SK-N-SH treated with all-trans-retinoic acid at 6 μM for 48 hours (cell line): ENCODE results near the gene ZNF646.

Source experiments
- ATAC-seq: fragments of 200-7000 bp; cut with Tn5 transposase; 3 replicates; pipeline ENCODE4 v1.9.1; 2020; ENCODE audit warnings: mild to moderate bottlenecking, moderate library complexity
- BACH2 ChIP-seq: fragments of 250-450 bp; sonication (Bioruptor Pico); IDR thresholded peaks from 2 replicates; pipeline ENCODE4 v1.9.0; 2021; ENCODE audit warnings: mild to moderate bottlenecking, borderline replicate concordance
- CREB5 ChIP-seq: fragments of 250-450 bp; sonication (Bioruptor Pico); IDR thresholded peaks from 2 replicates; pipeline ENCODE4 v1.5.1; 2020; ENCODE audit warnings: low read depth, mild to moderate bottlenecking, moderate library complexity
- CSDC2 ChIP-seq: fragments of 250-450 bp; sonication (Bioruptor Pico); IDR thresholded peaks from 2 replicates; pipeline ENCODE4 v1.5.0; 2020; ENCODE audit warnings: mild to moderate bottlenecking, moderate library complexity
- CSRNP3 ChIP-seq: fragments of 250-450 bp; sonication (Bioruptor Pico); IDR thresholded peaks from 2 replicates; pipeline ENCODE4 v1.5.1; 2021; ENCODE audit warnings: mild to moderate bottlenecking, moderate library complexity
- ESRRG ChIP-seq: fragments of 250-450 bp; sonication (Bioruptor Pico); IDR thresholded peaks from 2 replicates; pipeline ENCODE4 v1.6.1; 2021; ENCODE audit warnings: mild to moderate bottlenecking
- GLIS3 ChIP-seq: fragments of 250-450 bp; sonication (Bioruptor Pico); IDR thresholded peaks from 2 replicates; pipeline ENCODE4 v1.5.0; 2020; ENCODE audit warnings: mild to moderate bottlenecking, moderate library complexity
- ISL1 ChIP-seq: fragments of 250-450 bp; sonication (Bioruptor Pico); IDR thresholded peaks from 2 replicates; pipeline ENCODE4 v2.1.2; 2022; ENCODE audit warnings: mild to moderate bottlenecking, moderate library complexity
- OSR1 ChIP-seq: fragments of 250-450 bp; sonication (Bioruptor Pico); IDR thresholded peaks from 2 replicates; pipeline ENCODE4 v1.8.0; 2022; ENCODE audit warnings: moderate library complexity, mild to moderate bottlenecking, inconsistent platforms
- PATZ1 ChIP-seq: fragments of 250-450 bp; sonication (Bioruptor Pico); IDR thresholded peaks from 2 replicates; pipeline ENCODE4 v1.8.0; 2020; ENCODE audit warnings: mild to moderate bottlenecking, moderate library complexity, borderline replicate concordance
- POU6F1 ChIP-seq: fragments of 250-450 bp; sonication (Bioruptor Pico); IDR thresholded peaks from 2 replicates; pipeline ENCODE4 v1.8.0; 2021; ENCODE audit warnings: low read depth, mild to moderate bottlenecking, moderate library complexity, borderline replicate concordance
- PPARA ChIP-seq: fragments of 250-450 bp; sonication (Bioruptor Pico); IDR thresholded peaks from 2 replicates; pipeline ENCODE4 v1.5.0; 2020; ENCODE audit warnings: mild to moderate bottlenecking, borderline replicate concordance
- RARB ChIP-seq: fragments of 250-450 bp; sonication (Bioruptor Pico); IDR thresholded peaks from 2 replicates; pipeline ENCODE4 v1.8.0; 2021; ENCODE audit warnings: mild to moderate bottlenecking, moderate library complexity
- SNAI2 ChIP-seq: fragments of 250-450 bp; sonication (Bioruptor Pico); IDR thresholded peaks from 2 replicates; pipeline ENCODE4 v1.5.0; 2020; ENCODE audit warnings: mild to moderate bottlenecking, moderate library complexity
- TCF4 ChIP-seq: fragments of 250-450 bp; sonication (Bioruptor Pico); IDR thresholded peaks from 2 replicates; pipeline ENCODE4 v1.8.0; 2021; ENCODE audit warnings: mild to moderate bottlenecking, moderate library complexity, borderline replicate concordance
- TOX ChIP-seq: fragments of 250-450 bp; sonication (Bioruptor Pico); IDR thresholded peaks from 2 replicates; pipeline ENCODE4 v1.8.0; 2021; ENCODE audit warnings: mild to moderate bottlenecking, moderate library complexity, borderline replicate concordance
- TSHZ2 ChIP-seq: fragments of 250-450 bp; sonication (Bioruptor Pico); IDR thresholded peaks from 2 replicates; pipeline ENCODE4 v1.5.0; 2020; ENCODE audit warnings: mild to moderate bottlenecking, moderate library complexity
- ZFP3 ChIP-seq: fragments of 250-450 bp; sonication (Bioruptor Pico); IDR thresholded peaks from 2 replicates; pipeline ENCODE4 v1.5.0; 2020; ENCODE audit warnings: mild to moderate bottlenecking, moderate library complexity
- ZFP30 ChIP-seq: fragments of 450-650 bp; formaldehyde crosslinking; IDR thresholded peaks from 2 replicates; pipeline ENCODE4 v1.5.0; 2022; ENCODE audit warnings: mild to moderate bottlenecking, moderate library complexity
- ZNF565 ChIP-seq: fragments of 450-650 bp; formaldehyde crosslinking; conservative IDR thresholded peaks from 2 replicates; pipeline ENCODE4 v1.5.0; 2020; ENCODE audit warnings: low read depth, mild to moderate bottlenecking, moderate library complexity
- ZNF70 ChIP-seq: fragments of 450-650 bp; formaldehyde crosslinking; IDR thresholded peaks from 2 replicates; pipeline ENCODE4 v1.5.0; 2020; ENCODE audit warnings: mild to moderate bottlenecking, moderate library complexity
- ZNF8 ChIP-seq: fragments of 450-650 bp; formaldehyde crosslinking; IDR thresholded peaks from 2 replicates; pipeline ENCODE4 v1.5.0; 2020; ENCODE audit warnings: mild to moderate bottlenecking, moderate library complexity

Gene ZNF646

GRCh38 chr16:31088459-31089183, 14.4 kb downstream of the ZNF646 start, which contains the start of gene PRSS53:
Gene PRSS53 (minus strand): TSS chr16:31088943. CDS start chr16:31088809, 134 bp downstream.
- no peak for TF ChIP-seq PPARA
- TF ChIP-seq ESRRG (CRISPR knock-in tag), result no peak
- TF ChIP-seq TCF4 (CRISPR knock-in tag), result no peak
- no peak for TF ChIP-seq CSRNP3 (CRISPR knock-in tag)
- no peak for TF ChIP-seq ZNF70 (CRISPR knock-in tag)
- TF ChIP-seq CSDC2 (CRISPR knock-in tag), result no peak
- no peak for TF ChIP-seq SNAI2 (CRISPR knock-in tag)
- TF ChIP-seq TSHZ2 (CRISPR knock-in tag), result no peak
- ATAC-seq, result no peak

- ATAC-seq, result no peak
Measured at GRCh38 chr16:31089199-31089598, 15.0 kb downstream of the ZNF646 start.

GRCh38 chr16:31090540-31090939, 16.3 kb downstream of the ZNF646 start:
- TF ChIP-seq ZNF70 (CRISPR knock-in tag) (no peak), ZNF565 (CRISPR knock-in tag) (no peak), BACH2 (CRISPR knock-in tag) (no peak), ZNF8 (CRISPR knock-in tag) (no peak), PPARA (no peak), ISL1 (CRISPR knock-in tag) (no peak), CREB5 (CRISPR knock-in tag) (no peak), GLIS3 (CRISPR knock-in tag) (no peak)
- TF ChIP-seq, all 23 proteins: peak for 0
- no peak for ATAC-seq

More at GRCh38 chr16:31089199-31089598, 15.0 kb downstream of the ZNF646 start:
- TF ChIP-seq ZNF565 (CRISPR knock-in tag) (no peak), GLIS3 (CRISPR knock-in tag) (no peak), ZFP30 (CRISPR knock-in tag) (no peak), CSDC2 (CRISPR knock-in tag) (no peak), PPARA (no peak), TCF4 (CRISPR knock-in tag) (no peak), OSR1 (CRISPR knock-in tag) (no peak), SNAI2 (CRISPR knock-in tag) (no peak), ZNF8 (CRISPR knock-in tag) (no peak), ZFP3 (no peak), ESRRG (CRISPR knock-in tag) (no peak), PATZ1 (no peak)

GRCh38 chr16:31092330-31092729, 18.1 kb downstream of the ZNF646 start:
- ATAC-seq, result no peak
- TF ChIP-seq ZFP30 (CRISPR knock-in tag), result no peak
- no peak for TF ChIP-seq CSDC2 (CRISPR knock-in tag)
- no peak for TF ChIP-seq ZNF565 (CRISPR knock-in tag)
- no peak for TF ChIP-seq BACH2 (CRISPR knock-in tag)
- TF ChIP-seq ISL1 (CRISPR knock-in tag), result no peak
- no peak for TF ChIP-seq GLIS3 (CRISPR knock-in tag)
- TF ChIP-seq TOX (CRISPR knock-in tag), result no peak
- TF ChIP-seq RARB, result no peak
- TF ChIP-seq POU6F1, result no peak
- no peak for TF ChIP-seq TCF4 (CRISPR knock-in tag)
- no peak for TF ChIP-seq CREB5 (CRISPR knock-in tag)
- TF ChIP-seq OSR1 (CRISPR knock-in tag), result no peak
